Neural progenitor cell (in vitro differentiated cells): ENCODE measurements around the gene FDXACB1. TPM values are rescaled to one million over a fixed set of nuclear protein-coding genes. Genes with fewer than 3 reads are reported as not detected.

ENCODE experiments used
- DNase-seq: peaks from one replicate; pipeline ENCODE4 v3.0.0-alpha.2; 2016; ENCODE audit warnings: low spot score
- H2AFZ ChIP-seq: fragments of 200-600 bp; sonication (generic); replicated peaks from 2 replicates; pipeline ENCODE4 v1.6.1; 2016; ENCODE audit warnings: antibody characterized with exemption
- H3F3A ChIP-seq: fragments of 200-600 bp; sonication (generic); 2 replicates; pipeline ENCODE4 v1.6.1; 2016; ENCODE audit warnings: antibody characterized with exemption, low read depth
- H3K27ac ChIP-seq: fragments of 200-600 bp; sonication (generic); 2 replicates; pipeline ENCODE4 v1.5.1; 2016; ENCODE audit warnings: mild to moderate bottlenecking
- H3K27me3 ChIP-seq: fragments of 200-600 bp; sonication (generic); 2 replicates; pipeline ENCODE4 v1.6.1; 2016; ENCODE audit warnings: mild to moderate bottlenecking, moderate library complexity
- H3K36me3 ChIP-seq: fragments of 200-600 bp; sonication (generic); 2 replicates; pipeline ENCODE4 v1.5.1; 2016
- H3K4me1 ChIP-seq: fragments of 200-600 bp; sonication (generic); 2 replicates; pipeline ENCODE4 v1.6.1; 2016; ENCODE audit warnings: mixed run types
- H3K4me2 ChIP-seq: fragments of 200-600 bp; sonication (generic); 2 replicates; pipeline ENCODE4 v1.6.1; 2016
- H3K4me3 ChIP-seq: fragments of 200-600 bp; sonication (generic); 2 replicates; pipeline ENCODE4 v1.5.1; 2016
- H3K79me2 ChIP-seq: fragments of 200-600 bp; sonication (generic); 2 replicates; pipeline ENCODE4 v1.6.1; 2016; ENCODE audit warnings: low read depth
- H3K9ac ChIP-seq: fragments of 200-600 bp; sonication (generic); 2 replicates; pipeline ENCODE4 v1.6.1; 2016
- H3K9me3 ChIP-seq: fragments of 200-600 bp; sonication (generic); 2 replicates; pipeline ENCODE4 v1.5.1; 2016; ENCODE audit warnings: low read depth
- H4K20me1 ChIP-seq: fragments of 200-600 bp; sonication (generic); 2 replicates; pipeline ENCODE4 v1.6.1; 2016; ENCODE audit warnings: low read depth
- H3K27ac Mint-ChIP-seq: 3 replicates; pipeline ENCODE4 v1.8.0; 2021; ENCODE audit warnings: mixed read lengths
- H3K27me3 Mint-ChIP-seq: 2 replicates; pipeline ENCODE4 v1.8.0; 2022; ENCODE audit warnings: low read depth, mild to moderate bottlenecking, inconsistent platforms, moderate library complexity, mixed read lengths; ENCODE audit not compliant: insufficient read depth
- H3K36me3 Mint-ChIP-seq: 3 replicates; pipeline ENCODE4 v1.8.0; 2021; ENCODE audit warnings: mixed read lengths
- H3K4me1 Mint-ChIP-seq: 3 replicates; pipeline ENCODE4 v1.8.0; 2021; ENCODE audit warnings: mixed read lengths
- H3K4me3 Mint-ChIP-seq: 3 replicates; pipeline ENCODE4 v1.8.0; 2021; ENCODE audit warnings: mild to moderate bottlenecking, moderate library complexity, mixed read lengths
- H3K9me3 Mint-ChIP-seq: 3 replicates; pipeline ENCODE4 v1.8.0; 2020; ENCODE audit warnings: mixed read lengths
- CTCF ChIP-seq: fragments of 200-600 bp; sonication (generic); IDR thresholded peaks from 2 replicates; pipeline ENCODE4 v1.5.1; 2017; ENCODE audit warnings: antibody characterized with exemption, mild to moderate bottlenecking
- EZH2 ChIP-seq: fragments of 200-600 bp; sonication (generic); IDR thresholded peaks from 2 replicates; pipeline ENCODE4 v1.6.1; 2017; ENCODE audit warnings: antibody characterized with exemption, mild to moderate bottlenecking, moderate library complexity
- EZH2phosphoT487 ChIP-seq: fragments of 200-600 bp; sonication (generic); IDR thresholded peaks from 2 replicates; pipeline ENCODE4 v1.6.1; 2017; ENCODE audit warnings: antibody characterized with exemption
- total RNA-seq: library from RNA; depleted of rRNA; stranded (reverse); fragments of >200 nt; gene quantifications from 2 replicates; pipeline ENCODE4 v1.2.3, GENCODE V29; 2015; ENCODE audit warnings: low replicate concordance

Gene FDXACB1
- total RNA-seq, 1 donor from 2014 or later: 6.0 TPM

GRCh38 chr11:111882202-111882601, 3.2 kb upstream of the FDXACB1 start:
- Histone ChIP-seq H4K20me1 (no peaks in the 10 kb centered on the region), H3K36me3 (no peaks in the 10 kb centered on the region), H3K4me3 (no peak overlapping the region), H3K4me2 (no peak overlapping the region), H3K4me1 (peaks cover 7% of the 10 kb centered on the region), H2AFZ (no peak overlapping the region), H3K27me3 (no peaks in the 10 kb centered on the region), H3K79me2 (peaks cover 8% of the 10 kb centered on the region), H3K9ac (no peak overlapping the region), H3F3A (peaks cover 14% of the 10 kb centered on the region), H3K27ac (no peak overlapping the region), H3K9me3 (no peaks in the 10 kb centered on the region)
- H3K4me3 Mint-ChIP-seq: no peak overlapping the region
- H3K27ac Mint-ChIP-seq: no peak overlapping the region
- H3K27me3 Mint-ChIP-seq: peaks cover 5% of the 10 kb centered on the region
- no peaks in the 10 kb centered on the region for H3K36me3 Mint-ChIP-seq
- H3K4me1 Mint-ChIP-seq: peaks cover 10% of the 10 kb centered on the region
- no peak for DNase-seq
- TF ChIP-seq CTCF (no peak), EZH2 (no peak), EZH2phosphoT487 (no peak)
- no peaks in the 10 kb centered on the region for H3K9me3 Mint-ChIP-seq

- H3K9ac ChIP-seq: peak overlapping the region; percentile 71
- Mint-ChIP-seq H3K36me3 (no peaks in the 10 kb centered on the region), H3K9me3 (no peaks in the 10 kb centered on the region), H3K27ac (peak overlapping the region; percentile 97), H3K4me3 (peak overlapping the region; percentile 92), H3K4me1 (peaks cover 18% of the 10 kb centered on the region), H3K27me3 (peaks cover 3% of the 10 kb centered on the region)
- no peaks in the 10 kb centered on the region for H3K27me3 ChIP-seq
- H3K9me3 ChIP-seq: no peaks in the 10 kb centered on the region
- no peak for DNase-seq
- H3K4me1 ChIP-seq: peaks cover 7% of the 10 kb centered on the region
- no peaks in the 10 kb centered on the region for H3K36me3 ChIP-seq
- peaks cover 8% of the 10 kb centered on the region for H3K79me2 ChIP-seq
- TF ChIP-seq EZH2phosphoT487 (no peak), EZH2 (no peak), CTCF (no peak)
- H3K27ac ChIP-seq: peak overlapping the region; percentile 90
- peak overlapping the region; percentile 73 for H3K4me3 ChIP-seq
- no peaks in the 10 kb centered on the region for H4K20me1 ChIP-seq
- H3F3A ChIP-seq: peaks cover 14% of the 10 kb centered on the region
- peak overlapping the region; percentile 88 for H2AFZ ChIP-seq
- H3K4me2 ChIP-seq: peak overlapping the region; percentile 89
Observed at GRCh38 chr11:111879637-111879960, 634 bp upstream of the FDXACB1 start.

GRCh38 chr11:111878385-111878848, 548 bp downstream of the FDXACB1 start:
- peak overlapping the region; percentile 17 for H3K9ac ChIP-seq
- Mint-ChIP-seq H3K4me1 (peaks cover 18% of the 10 kb centered on the region), H3K36me3 (no peaks in the 10 kb centered on the region), H3K4me3 (peak overlapping the region; percentile 92), H3K27me3 (peaks cover 3% of the 10 kb centered on the region), H3K9me3 (no peaks in the 10 kb centered on the region), H3K27ac (peak overlapping the region; percentile 90)
- peak overlapping the region; percentile 59 for H3K27ac ChIP-seq
- peaks cover 8% of the 10 kb centered on the region for H3K79me2 ChIP-seq
- H3K4me2 ChIP-seq: peak overlapping the region; percentile 77
- no peaks in the 10 kb centered on the region for H4K20me1 ChIP-seq
- no peak for TF ChIP-seq CTCF
- no peak for TF ChIP-seq EZH2phosphoT487
- no peak for TF ChIP-seq EZH2
- H3F3A ChIP-seq: peaks cover 14% of the 10 kb centered on the region
- H3K9me3 ChIP-seq: no peaks in the 10 kb centered on the region
- H3K36me3 ChIP-seq: no peaks in the 10 kb centered on the region
- H3K4me1 ChIP-seq: peaks cover 7% of the 10 kb centered on the region
- no peaks in the 10 kb centered on the region for H3K27me3 ChIP-seq
- H3K4me3 ChIP-seq: peak overlapping the region; percentile 73
- H2AFZ ChIP-seq: peak overlapping the region; percentile 74
- DNase-seq: no peak
